Measurements from ENCODE around the gene APOBEC3G.
A peak's percentile ranks its signal among the peaks of the same experiment; 100 is the strongest.

APOBEC3G gene

GRCh38 chr22:39134366-39135091 is 57.5 kb downstream of the APOBEC3G start:
- Histone ChIP-seq H3K4me3 (replicated peaks; ENCODE audit: insufficient read depth, low read length) (no peak overlapping the region), H3K27me3 (ENCODE audit: insufficient read depth, poor library complexity, severe bottlenecking) (peaks cover 10% of the 10 kb centered on the region), H3K27ac (replicated peaks) (no peak overlapping the region)
- no peak for TF ChIP-seq CTCF (IDR thresholded peaks at IDR 0.05; ENCODE audit: insufficient read depth, low read length)
- TF ChIP-seq SPI1 (IDR thresholded peaks at IDR 0.05; ENCODE audit: borderline replicate concordance, low read depth): no peak
- TF ChIP-seq GABPA (IDR thresholded peaks at IDR 0.05; ENCODE audit: low read depth): no peak
- no peak for TF ChIP-seq POLR2AphosphoS5 (IDR thresholded peaks at IDR 0.05; ENCODE audit: low read depth)
- no peak for TF ChIP-seq REST (IDR thresholded peaks at IDR 0.05; ENCODE audit: insufficient replicate concordance, low read depth)
- no peak for DNase-seq (ENCODE audit: low read depth in 1 of 2, low spot score in 1 of 2)

- Histone ChIP-seq H3K27ac (replicated peaks) (no peak overlapping the region), H3K27me3 (ENCODE audit: insufficient read depth, poor library complexity, severe bottlenecking) (peaks cover 10% of the 10 kb centered on the region), H3K4me3 (replicated peaks; ENCODE audit: insufficient read depth, low read length) (no peak overlapping the region)
- TF ChIP-seq CTCF (IDR thresholded peaks at IDR 0.05; ENCODE audit: insufficient read depth, low read length) (peak; percentile 41), REST (IDR thresholded peaks at IDR 0.05; ENCODE audit: insufficient replicate concordance, low read depth) (no peak)
- DNase-seq (ENCODE audit: low read depth in 1 of 2, low spot score in 1 of 2): peak in 1 of 2 experiments; percentile 49
Measured at GRCh38 chr22:39135092-39135896, 58.2 kb downstream of the APOBEC3G start.

- H3K27ac ChIP-seq (replicated peaks): no peak overlapping the region
- no peak overlapping the region for H3K4me3 ChIP-seq (replicated peaks; ENCODE audit: insufficient read depth, low read length)
- DNase-seq (ENCODE audit: low read depth in 1 of 2, low spot score in 1 of 2): no peak
- no peak for TF ChIP-seq POLR2AphosphoS5 (IDR thresholded peaks at IDR 0.05; ENCODE audit: low read depth)
- TF ChIP-seq REST (IDR thresholded peaks at IDR 0.05; ENCODE audit: insufficient replicate concordance, low read depth): no peak
- TF ChIP-seq CTCF (IDR thresholded peaks at IDR 0.05; ENCODE audit: insufficient read depth, low read length): no peak
- TF ChIP-seq SPI1 (IDR thresholded peaks at IDR 0.05; ENCODE audit: borderline replicate concordance, low read depth): no peak
- TF ChIP-seq GABPA (IDR thresholded peaks at IDR 0.05; ENCODE audit: low read depth): no peak
- peaks cover 10% of the 10 kb centered on the region for H3K27me3 ChIP-seq (ENCODE audit: insufficient read depth, poor library complexity, severe bottlenecking)
Measured at GRCh38 chr22:39136317-39136716, 59.2 kb downstream of the APOBEC3G start.

Measured in HL-60 (cell line).